Esophagus muscularis mucosa (tissue), 3 donors: ENCODE data around the gene BPIFB6.

ENCODE experiments used
- POLR2A ChIP-seq: fragments of 450-650 bp; IDR thresholded peaks from one replicate; pipeline ENCODE4 v1.6.1; 2017; ENCODE audit warnings: antibody characterized with exemption, moderate library complexity, mild to moderate bottlenecking, low read depth
- TF ChIP-seq, protein P1 (sequence below), 3 experiments: fragments of 200-600 bp in 2 of 3; fragments of 450-650 bp in 1 of 3; sonication (generic) in 2 of 3; IDR thresholded peaks; one replicate each; pipeline ENCODE4 v1.5.1; 2017 to 2019; ENCODE audit warnings: antibody characterized with exemption in 3 of 3, mild to moderate bottlenecking in 2 of 3, moderate library complexity in 1 of 3

DNA sequence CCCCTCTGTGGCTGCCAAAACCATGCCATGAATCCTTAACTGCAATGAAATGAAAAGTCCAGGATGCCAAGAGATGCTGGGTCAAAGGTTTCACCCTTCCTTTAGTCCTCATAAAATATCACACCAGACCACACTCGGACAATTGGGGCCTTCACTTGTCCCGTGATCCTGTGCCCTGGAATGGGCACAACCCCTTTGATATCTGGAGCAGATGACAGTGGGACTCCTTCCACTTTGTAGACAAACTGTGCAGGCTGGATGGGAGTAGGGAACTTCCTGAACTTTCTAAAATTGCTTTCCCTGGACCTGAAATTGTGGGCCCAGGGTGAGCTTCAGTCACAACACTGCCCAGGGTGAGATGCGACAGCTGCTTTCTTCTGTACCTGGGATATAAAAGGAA, 9.6 kb upstream of the BPIFB6 start:
- no peak for TF ChIP-seq POLR2A
- TF ChIP-seq, protein P1, sequence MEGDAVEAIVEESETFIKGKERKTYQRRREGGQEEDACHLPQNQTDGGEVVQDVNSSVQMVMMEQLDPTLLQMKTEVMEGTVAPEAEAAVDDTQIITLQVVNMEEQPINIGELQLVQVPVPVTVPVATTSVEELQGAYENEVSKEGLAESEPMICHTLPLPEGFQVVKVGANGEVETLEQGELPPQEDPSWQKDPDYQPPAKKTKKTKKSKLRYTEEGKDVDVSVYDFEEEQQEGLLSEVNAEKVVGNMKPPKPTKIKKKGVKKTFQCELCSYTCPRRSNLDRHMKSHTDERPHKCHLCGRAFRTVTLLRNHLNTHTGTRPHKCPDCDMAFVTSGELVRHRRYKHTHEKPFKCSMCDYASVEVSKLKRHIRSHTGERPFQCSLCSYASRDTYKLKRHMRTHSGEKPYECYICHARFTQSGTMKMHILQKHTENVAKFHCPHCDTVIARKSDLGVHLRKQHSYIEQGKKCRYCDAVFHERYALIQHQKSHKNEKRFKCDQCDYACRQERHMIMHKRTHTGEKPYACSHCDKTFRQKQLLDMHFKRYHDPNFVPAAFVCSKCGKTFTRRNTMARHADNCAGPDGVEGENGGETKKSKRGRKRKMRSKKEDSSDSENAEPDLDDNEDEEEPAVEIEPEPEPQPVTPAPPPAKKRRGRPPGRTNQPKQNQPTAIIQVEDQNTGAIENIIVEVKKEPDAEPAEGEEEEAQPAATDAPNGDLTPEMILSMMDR (IDR thresholded peaks at IDR 0.05), result no peak
